GM12878 (cell line): Measurements from ENCODE around the gene SMCO1. TPM values are rescaled to one million over a fixed set of nuclear protein-coding genes. Genes with fewer than 3 reads are reported as not detected.
A peak's percentile ranks its signal among the peaks of the same experiment; 100 is the strongest.

Experiments used
- ATAC-seq: fragments of 200-7000 bp; cut with Tn5 transposase; 3 replicates; pipeline ENCODE4 v1.9.1; 2020; ENCODE audit warnings: mild to moderate bottlenecking, moderate library complexity
- BruUV-seq: library from RNA; stranded (reverse); fragments of 400-500 nt; replicated peaks from 2 replicates; lab custom pipeline; 2021; lab: Mats Ljungman, UMichigan
- CTCF ChIA-PET: fragments of 300-600 bp; sonication (Branson Sonifier 250); formaldehyde crosslinking; extraction: SDS; loops from one replicate; lab custom pipeline; 2021; ENCODE audit warnings: inconsistent platforms; lab: Yijun Ruan, JAX
- POLR2A ChIA-PET: fragments of 350-600 bp; formaldehyde crosslinking; extraction: SDS; loops from one replicate; lab custom pipeline; 2021; ENCODE audit warnings: inconsistent platforms; lab: Charles Lee
- RAD21 ChIA-PET: fragments of 300-600 bp; sonication (Branson Sonifier 250); formaldehyde crosslinking; loops from one replicate; lab custom pipeline; 2023; ENCODE audit warnings: antibody characterized with exemption; ENCODE audit not compliant: unreplicated experiment; lab: Charles Lee
- SMC1A ChIA-PET: fragments of 300-600 bp; sonication (Branson Sonifier 250); formaldehyde crosslinking; loops from one replicate; lab custom pipeline; 2023; ENCODE audit not compliant: unreplicated experiment, uncharacterized antibody; lab: Charles Lee
- DNase-seq: peaks from one replicate; pipeline ENCODE4 v3.0.0-alpha.2; 2011; ENCODE audit warnings: low read depth, low spot score
- FAIRE-seq: peaks from 3 replicates; lab custom pipeline; 2011; peaks lifted over from hg19 to GRCh38; lab: Jason Lieb, UNC
- H2AFZ ChIP-seq: 2 replicates; pipeline ENCODE4 v1.6.0; 2011; ENCODE audit warnings: low read depth, low read length, control low read depth; ENCODE audit not compliant: control insufficient read depth
- H3K27ac ChIP-seq: 2 replicates; pipeline ENCODE4 v1.5.1; 2011; ENCODE audit warnings: control low read depth; ENCODE audit not compliant: control insufficient read depth, insufficient read depth
- H3K27me3 ChIP-seq, 2 experiments: replicated peaks in 1 of 2; 2 replicates each; pipeline versions ENCODE4 v1.6.0 to v1.6.1; 2011; ENCODE audit warnings: low read length in 1 of 2; ENCODE audit not compliant: control insufficient read depth in 2 of 2, insufficient read depth in 2 of 2
- H3K36me3 ChIP-seq, 2 experiments: 2 replicates each; pipeline ENCODE4 v1.5.1; 2011; ENCODE audit warnings: low read length in 1 of 2; ENCODE audit not compliant: control insufficient read depth in 2 of 2, insufficient read depth in 2 of 2
- H3K4me1 ChIP-seq: 2 replicates; pipeline ENCODE4 v1.6.1; 2011; ENCODE audit warnings: mild to moderate bottlenecking, low read length, moderate library complexity, mixed read lengths; ENCODE audit not compliant: control insufficient read depth, insufficient read depth
- H3K4me2 ChIP-seq: 2 replicates; pipeline ENCODE4 v1.6.0; 2011; ENCODE audit warnings: control low read depth; ENCODE audit not compliant: control insufficient read depth, insufficient read depth
- H3K4me3 ChIP-seq: fragments of 200-600 bp; sonication (generic); 2 replicates; pipeline ENCODE4 v1.5.1; 2016
- H3K79me2 ChIP-seq: 2 replicates; pipeline ENCODE4 v1.6.0; 2011; ENCODE audit warnings: low read length; ENCODE audit not compliant: control insufficient read depth, insufficient read depth
- H3K9ac ChIP-seq: 2 replicates; pipeline ENCODE4 v1.8.0; 2011; ENCODE audit warnings: low read length, control low read depth, mixed read lengths; ENCODE audit not compliant: control insufficient read depth, insufficient read depth
- H3K9me3 ChIP-seq: replicated peaks from 3 replicates; pipeline ENCODE4 v1.5.1; 2011; ENCODE audit warnings: mild to moderate bottlenecking, low read length; ENCODE audit not compliant: control insufficient read depth, insufficient read depth
- H4K20me1 ChIP-seq: 2 replicates; pipeline ENCODE4 v1.6.0; 2011; ENCODE audit not compliant: control insufficient read depth, insufficient read depth
- ATF2 ChIP-seq: IDR thresholded peaks from 2 replicates; pipeline ENCODE4 v1.6.1; 2012; ENCODE audit warnings: low read length, inconsistent platforms
- CBFB ChIP-seq: IDR thresholded peaks from 2 replicates; pipeline ENCODE4 v1.6.1; 2016; ENCODE audit warnings: antibody characterized with exemption, low read depth
- CHD1 ChIP-seq: IDR thresholded peaks from 2 replicates; pipeline ENCODE4 v1.6.1; 2012; ENCODE audit warnings: low read depth, low read length, improper control_type of control experiment
- CREM ChIP-seq: IDR thresholded peaks from 2 replicates; pipeline ENCODE4 v1.6.1; 2014; ENCODE audit warnings: antibody characterized with exemption, low read depth
- EED ChIP-seq: sonication (generic); IDR thresholded peaks from 2 replicates; pipeline ENCODE4 v1.6.1; 2016; ENCODE audit warnings: antibody characterized with exemption, low read depth
- HDAC6 ChIP-seq: fragments of 200-600 bp; sonication (generic); IDR thresholded peaks from one replicate; pipeline ENCODE4 v1.8.0; 2017; ENCODE audit warnings: antibody characterized with exemption; ENCODE audit not compliant: unreplicated experiment
- IKZF1 ChIP-seq: fragments of 450-650 bp; conservative IDR thresholded peaks from 2 replicates; pipeline ENCODE4 v1.6.1; 2017; ENCODE audit warnings: antibody characterized with exemption, mild to moderate bottlenecking
- NFIC ChIP-seq: IDR thresholded peaks from 2 replicates; pipeline ENCODE4 v1.6.1; 2012; ENCODE audit warnings: low read depth, mild to moderate bottlenecking, inconsistent platforms, low read length, moderate library complexity
- PML ChIP-seq: IDR thresholded peaks from 2 replicates; pipeline ENCODE4 v1.6.1; 2012; ENCODE audit warnings: low read length, inconsistent platforms
- RUNX3 ChIP-seq: IDR thresholded peaks from 2 replicates; pipeline ENCODE4 v1.6.1; 2012; ENCODE audit warnings: low read length, inconsistent platforms
- SMARCA5 ChIP-seq: fragments of 450-650 bp; IDR thresholded peaks from 2 replicates; pipeline ENCODE4 v1.6.1; 2017; ENCODE audit warnings: mild to moderate bottlenecking
- TCF12 ChIP-seq: IDR thresholded peaks from 2 replicates; pipeline ENCODE4 v1.6.1; 2011; ENCODE audit warnings: low read depth, mild to moderate bottlenecking, low read length
- ZNF592 ChIP-seq: fragments of 450-650 bp; IDR thresholded peaks from 2 replicates; pipeline ENCODE4 v1.6.1; 2017; ENCODE audit warnings: mild to moderate bottlenecking, moderate library complexity
- WGBS: methylation state at CpG from one replicate; pipeline ENCODE4 v1.1.6; 2016; ENCODE audit warnings: low lambda C conversion rate; ENCODE audit not compliant: insufficient replicate concordance, insufficient coverage; ENCODE audit errors: missing lambda C conversion rate; 5-methylcytosine and 5-hydroxymethylcytosine counted together
- in situ Hi-C: fragments of 300-500 bp; cut with MboI; formaldehyde crosslinking; loops from 9 replicates; pipeline ENCODE4 v1.14.3; 2018; ENCODE audit warnings: mixed read lengths
- intact Hi-C: fragments of 100-400 bp; cut with micrococcal nuclease; formaldehyde crosslinking; loops from one replicate; pipeline ENCODE4 v1.14.2; 2022; ENCODE audit not compliant: unreplicated experiment
- polyA plus RNA-seq, 11 experiments: library from polyadenylated mRNA; depleted of rRNA in 4 of 11; unstranded in 6 of 11; stranded (reverse) in 5 of 11; fragments of >200 nt; fragmentation: Nextera tagmentation in 4 of 11; fragmentation: Illumina TruSeq in 1 of 11; extraction: Ambion mirVana in 4 of 11; extraction: Trizol in 1 of 11; gene quantifications; 1 replicate in 1 of 11; 2 replicates in 10 of 11; pipeline versions ENCODE4 v1.2.1 to v1.2.3, GENCODE V29; 2011 to 2016; ENCODE audit warnings: inconsistent platforms in 2 of 11, missing spikeins in 2 of 11, low read depth in 1 of 11
- total RNA-seq, 4 experiments: library from RNA; depleted of rRNA in 3 of 4; stranded (reverse); fragments of >200 nt in 3 of 4; fragmentation: Illumina TruSeq in 1 of 4; extraction: Trizol in 1 of 4; gene quantifications; 2 replicates each; pipeline versions ENCODE4 v1.2.1 to v1.2.3, GENCODE V29; 2013 to 2021
- TF ChIP-seq, protein P1 (sequence below): IDR thresholded peaks from 2 replicates; pipeline ENCODE4 v1.6.1; 2011; ENCODE audit warnings: borderline replicate concordance, low read depth, mild to moderate bottlenecking, moderate library complexity, low read length; ENCODE audit not compliant: insufficient read depth, poor library complexity, severe bottlenecking
- TF ChIP-seq, protein P2 (sequence below): IDR thresholded peaks from 2 replicates; pipeline ENCODE4 v1.6.1; 2012; ENCODE audit warnings: low read depth, low read length, improper control_type of control experiment

The SMCO1 gene
- total and polyA plus RNA-seq, 10 of the 15 experiments (the other 5 are each of a cell fraction or from before 2014, with no cell fraction given): 0.05 TPM; not detected in 9

DNA sequence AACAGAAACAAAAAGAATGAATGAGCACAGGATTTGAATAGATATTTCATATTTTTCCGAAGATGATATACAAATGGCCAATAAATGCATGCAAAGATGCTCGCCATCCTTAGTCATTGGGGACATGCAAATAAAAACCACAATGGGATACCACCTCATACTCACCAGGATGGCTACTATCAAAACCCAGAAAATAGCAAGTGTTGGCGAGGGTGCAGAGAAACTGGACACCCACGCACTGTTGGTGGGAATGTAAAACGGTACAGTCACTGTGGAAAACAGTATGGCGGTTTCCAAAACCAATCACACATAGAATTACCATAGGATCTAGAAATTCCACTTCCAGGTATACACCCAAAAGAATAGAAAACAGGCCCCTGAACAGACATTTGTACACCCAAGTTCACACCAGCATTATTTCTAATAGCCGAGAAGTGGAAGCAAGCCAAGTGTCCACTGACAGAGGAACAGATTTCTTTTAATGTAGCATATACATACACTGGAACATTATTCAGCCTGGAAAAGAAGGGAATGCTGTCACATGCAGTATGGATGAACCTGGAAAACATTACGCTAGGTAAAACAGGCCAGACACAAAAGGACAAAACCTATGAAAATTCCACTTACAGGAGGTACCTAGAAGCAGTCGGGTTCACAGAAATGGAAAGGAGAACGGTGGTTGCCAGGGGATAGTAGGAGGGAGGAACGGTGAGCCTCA, 15.2 kb downstream of the SMCO1 start:
- H4K20me1 ChIP-seq: peaks cover 3% of the 10 kb centered on the region; the same call in 1 of the 2 replicates
- ChIA-PET CTCF (interaction anchor here (0.6 kb wide), 1 partner anchor 15 kb away, joined by 3 read pairs; no protein-coding TSS in a partner anchor), POLR2A (interaction anchor here (1.3 kb wide), 1 partner anchor 36 kb away, joined by 3 read pairs; no protein-coding TSS in a partner anchor), RAD21 (interaction anchor here (0.8 kb wide), 1 partner anchor 12 kb away, joined by 4 read pairs; no protein-coding TSS in a partner anchor), SMC1A (no interaction called here)
- FAIRE-seq (no peak), ATAC-seq (no peak), DNase-seq (no peak)
- intact Hi-C loops (loop anchor here (5.0 kb wide), 1 partner anchor 58 kb away; no protein-coding TSS in a partner anchor), in situ Hi-C loops (no loop called here)
- H3K4me3 ChIP-seq: peak overlapping the region; percentile 99
- peaks cover 5% of the 10 kb centered on the region; the same call in 2 of the 3 replicates for H3K9me3 ChIP-seq
- peaks cover 83% of the 10 kb centered on the region for H3K79me2 ChIP-seq
- H3K4me2 ChIP-seq: peak overlapping the region; percentile 92
- no TSS peak for BruUV-seq
- no peak overlapping the region for H2AFZ ChIP-seq
- H3K27me3 ChIP-seq: no peaks in the 10 kb centered on the region
- no peaks in the 10 kb centered on the region for H3K4me1 ChIP-seq
- peaks cover 1 to 13% of the 10 kb centered on the region in 2 experiments; a peak in 2 of 4 replicates for H3K36me3 ChIP-seq
- H3K27ac ChIP-seq: peak overlapping the region; percentile 99
- H3K9ac ChIP-seq: peak overlapping the region; percentile 96
- WGBS: 4% methylated on average over 11 of the region's 11 CpGs
- TF ChIP-seq SMARCA5: peak; percentile 83
- TF ChIP-seq, protein P1, sequence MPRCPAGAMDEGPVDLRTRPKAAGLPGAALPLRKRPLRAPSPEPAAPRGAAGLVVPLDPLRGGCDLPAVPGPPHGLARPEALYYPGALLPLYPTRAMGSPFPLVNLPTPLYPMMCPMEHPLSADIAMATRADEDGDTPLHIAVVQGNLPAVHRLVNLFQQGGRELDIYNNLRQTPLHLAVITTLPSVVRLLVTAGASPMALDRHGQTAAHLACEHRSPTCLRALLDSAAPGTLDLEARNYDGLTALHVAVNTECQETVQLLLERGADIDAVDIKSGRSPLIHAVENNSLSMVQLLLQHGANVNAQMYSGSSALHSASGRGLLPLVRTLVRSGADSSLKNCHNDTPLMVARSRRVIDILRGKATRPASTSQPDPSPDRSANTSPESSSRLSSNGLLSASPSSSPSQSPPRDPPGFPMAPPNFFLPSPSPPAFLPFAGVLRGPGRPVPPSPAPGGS: peak; percentile 78
- TF ChIP-seq, protein P2, sequence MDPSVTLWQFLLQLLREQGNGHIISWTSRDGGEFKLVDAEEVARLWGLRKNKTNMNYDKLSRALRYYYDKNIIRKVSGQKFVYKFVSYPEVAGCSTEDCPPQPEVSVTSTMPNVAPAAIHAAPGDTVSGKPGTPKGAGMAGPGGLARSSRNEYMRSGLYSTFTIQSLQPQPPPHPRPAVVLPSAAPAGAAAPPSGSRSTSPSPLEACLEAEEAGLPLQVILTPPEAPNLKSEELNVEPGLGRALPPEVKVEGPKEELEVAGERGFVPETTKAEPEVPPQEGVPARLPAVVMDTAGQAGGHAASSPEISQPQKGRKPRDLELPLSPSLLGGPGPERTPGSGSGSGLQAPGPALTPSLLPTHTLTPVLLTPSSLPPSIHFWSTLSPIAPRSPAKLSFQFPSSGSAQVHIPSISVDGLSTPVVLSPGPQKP: no peak
- 0 out of 2 replicates have a peak, but pooled peaks have one; percentile 38 for TF ChIP-seq PML
- peak; percentile 49; the same call in 1 of the 2 replicates for TF ChIP-seq ATF2
- peak; percentile 57; the same call in 1 of the 2 replicates for TF ChIP-seq NFIC
- TF ChIP-seq CHD1: 0 out of 2 replicates have a peak, but pooled peaks have one; percentile 41
- TF ChIP-seq EED: 0 out of 2 replicates have a peak, but pooled peaks have one; percentile 47
- TF ChIP-seq TCF12: no peak
- 0 out of 2 replicates have a peak, but pooled peaks have one; percentile 18 for TF ChIP-seq CBFB
- TF ChIP-seq ZNF592: no peak
- peak; percentile 51; the same call in 1 of the 2 replicates for TF ChIP-seq IKZF1
- peak; percentile 13; the same call in 1 of the 2 replicates for TF ChIP-seq CREM
- TF ChIP-seq HDAC6: no peak
- peak; percentile 91 for TF ChIP-seq RUNX3
